ENCODE measurements around the gene USP16.

USP16 gene

GRCh38 chr21:29102791-29103257 lies 78.4 kb downstream of the USP16 start:
- H3K9me3 Mint-ChIP-seq: no peaks in the 10 kb centered on the region
- no peak overlapping the region for H3K4me3 Mint-ChIP-seq
- DNase-seq (ENCODE audit: low spot score in 2 of 2) (no peak), ATAC-seq (replicated peaks; ENCODE audit: extremely low read depth, poor library complexity, severe bottlenecking) (no peak)
- no peaks in the 10 kb centered on the region for H3K27me3 Mint-ChIP-seq
- H3K36me3 Mint-ChIP-seq (ENCODE audit: insufficient read depth): peaks cover 5% of the 10 kb centered on the region
- no peak overlapping the region for H3K27ac Mint-ChIP-seq (ENCODE audit: low read depth)
- H3K4me1 Mint-ChIP-seq: no peaks in the 10 kb centered on the region
